Transverse colon (tissue), 3 donors: ENCODE measurements around the gene UGT3A1.

Source experiments
- EP300 ChIP-seq: sonication (generic); formaldehyde crosslinking; IDR thresholded peaks from one replicate; pipeline ENCODE4 v1.6.1; 2017; ENCODE audit warnings: antibody characterized with exemption, low read depth
- POLR2A ChIP-seq: fragments of 450-650 bp; IDR thresholded peaks from one replicate; pipeline ENCODE4 v1.6.1; 2016; ENCODE audit warnings: antibody characterized with exemption, mild to moderate bottlenecking, moderate library complexity
- TF ChIP-seq, protein P1 (sequence below), 5 experiments: fragments of 200-600 bp in 3 of 5; fragments of 450-650 bp in 2 of 5; sonication (generic) in 3 of 5; IDR thresholded peaks; 1 replicate in 2 of 5; 2 replicates in 3 of 5; pipeline ENCODE4 v1.5.1; 2016 to 2017; ENCODE audit warnings: antibody characterized with exemption in 5 of 5, inconsistent platforms in 3 of 5, mild to moderate bottlenecking in 2 of 5, moderate library complexity in 1 of 5

DNA sequence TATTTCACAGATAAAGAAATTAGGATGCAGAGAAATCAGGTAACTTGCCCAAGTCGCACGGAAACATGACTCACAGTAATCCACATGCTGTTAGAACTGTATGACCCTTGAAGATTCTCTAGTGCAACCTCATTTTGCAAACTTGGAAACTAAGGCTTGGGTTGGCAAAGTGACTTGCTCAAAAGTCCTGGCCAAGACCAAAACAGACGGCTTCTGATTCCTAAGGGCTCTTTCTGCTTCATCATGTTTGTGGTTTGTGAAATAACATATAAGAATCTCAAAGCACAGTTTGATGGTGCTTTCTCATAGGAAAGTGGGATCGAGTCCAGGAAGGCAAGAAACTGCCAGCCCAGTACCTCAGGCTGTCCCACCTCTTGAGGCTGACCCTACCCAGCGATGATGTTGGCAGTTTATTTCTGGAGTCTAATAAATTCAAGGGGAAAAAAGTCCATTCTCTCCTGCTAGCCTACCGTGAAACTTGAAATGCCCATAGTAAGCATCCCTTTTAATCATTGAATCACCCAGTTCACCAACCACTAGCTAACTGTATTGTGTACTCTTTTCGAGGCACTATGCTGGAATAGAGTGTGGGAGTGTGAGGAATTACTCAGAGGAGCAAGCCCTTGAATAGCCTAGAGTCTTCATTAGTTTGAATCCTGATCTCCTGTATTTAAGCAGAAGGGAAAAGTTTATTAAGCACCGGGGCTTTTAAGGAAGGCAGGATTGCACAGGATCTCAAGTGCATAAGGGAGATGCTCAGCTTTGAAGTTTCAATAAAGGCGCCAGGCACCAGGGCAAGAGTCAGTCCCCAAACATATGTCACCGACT is 66.9 kb downstream of the UGT3A1 start:
- TF ChIP-seq, protein P1, sequence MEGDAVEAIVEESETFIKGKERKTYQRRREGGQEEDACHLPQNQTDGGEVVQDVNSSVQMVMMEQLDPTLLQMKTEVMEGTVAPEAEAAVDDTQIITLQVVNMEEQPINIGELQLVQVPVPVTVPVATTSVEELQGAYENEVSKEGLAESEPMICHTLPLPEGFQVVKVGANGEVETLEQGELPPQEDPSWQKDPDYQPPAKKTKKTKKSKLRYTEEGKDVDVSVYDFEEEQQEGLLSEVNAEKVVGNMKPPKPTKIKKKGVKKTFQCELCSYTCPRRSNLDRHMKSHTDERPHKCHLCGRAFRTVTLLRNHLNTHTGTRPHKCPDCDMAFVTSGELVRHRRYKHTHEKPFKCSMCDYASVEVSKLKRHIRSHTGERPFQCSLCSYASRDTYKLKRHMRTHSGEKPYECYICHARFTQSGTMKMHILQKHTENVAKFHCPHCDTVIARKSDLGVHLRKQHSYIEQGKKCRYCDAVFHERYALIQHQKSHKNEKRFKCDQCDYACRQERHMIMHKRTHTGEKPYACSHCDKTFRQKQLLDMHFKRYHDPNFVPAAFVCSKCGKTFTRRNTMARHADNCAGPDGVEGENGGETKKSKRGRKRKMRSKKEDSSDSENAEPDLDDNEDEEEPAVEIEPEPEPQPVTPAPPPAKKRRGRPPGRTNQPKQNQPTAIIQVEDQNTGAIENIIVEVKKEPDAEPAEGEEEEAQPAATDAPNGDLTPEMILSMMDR (IDR thresholded peaks at IDR 0.05), result no peak
- TF ChIP-seq POLR2A, result no peak
- no peak for TF ChIP-seq EP300
